HG02981 (cell line): ENCODE data around the gene UBE2I.
"Not testable (repeated sequence)": the region's sequence is repeated elsewhere in the genome, so short reads cannot be mapped to it uniquely, and the experiment has no call there.

ENCODE experiments used
- ATAC-seq: cut with Tn5 transposase; IDR thresholded peaks from one replicate; pipeline ENCODE4 v1.9.1; 2021; ENCODE audit warnings: mild to moderate bottlenecking, moderate library complexity; ENCODE audit not compliant: unreplicated experiment

Gene UBE2I

DNA sequence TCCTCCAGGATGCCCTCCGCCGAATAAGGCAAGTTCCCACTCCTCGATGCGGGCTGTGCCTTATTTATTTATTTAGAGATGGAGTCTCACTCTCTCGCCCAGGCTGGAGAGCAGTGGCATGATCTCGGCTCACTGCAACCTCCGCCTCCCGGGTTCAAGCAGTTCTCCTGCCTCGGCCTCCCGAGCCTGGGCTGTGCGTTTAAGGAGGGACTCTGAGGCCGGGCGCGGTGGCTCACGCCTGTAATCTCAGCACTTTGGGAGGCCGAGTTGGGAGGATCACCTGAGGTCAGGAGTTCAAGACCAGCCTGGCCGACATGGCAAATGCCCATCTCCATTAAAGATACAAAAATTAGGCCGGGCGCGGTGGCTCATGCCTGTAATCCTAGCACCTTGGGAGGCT is 18.7 kb downstream of the UBE2I start:
- not testable (repeated sequence) for ATAC-seq

GRCh38 chr16:1328961-1329360 is 19.5 kb downstream of the UBE2I start:
- not testable (repeated sequence) for ATAC-seq

GRCh38 chr16:1330260-1330914 is 21.0 kb downstream of the UBE2I start:
- ATAC-seq: no peak

- ATAC-seq: no peak
Measured at GRCh38 chr16:1330931-1331711, 21.7 kb downstream of the UBE2I start.

- ATAC-seq: peak; percentile 63
Measured at GRCh38 chr16:1331712-1332617, 22.5 kb downstream of the UBE2I start.

DNA sequence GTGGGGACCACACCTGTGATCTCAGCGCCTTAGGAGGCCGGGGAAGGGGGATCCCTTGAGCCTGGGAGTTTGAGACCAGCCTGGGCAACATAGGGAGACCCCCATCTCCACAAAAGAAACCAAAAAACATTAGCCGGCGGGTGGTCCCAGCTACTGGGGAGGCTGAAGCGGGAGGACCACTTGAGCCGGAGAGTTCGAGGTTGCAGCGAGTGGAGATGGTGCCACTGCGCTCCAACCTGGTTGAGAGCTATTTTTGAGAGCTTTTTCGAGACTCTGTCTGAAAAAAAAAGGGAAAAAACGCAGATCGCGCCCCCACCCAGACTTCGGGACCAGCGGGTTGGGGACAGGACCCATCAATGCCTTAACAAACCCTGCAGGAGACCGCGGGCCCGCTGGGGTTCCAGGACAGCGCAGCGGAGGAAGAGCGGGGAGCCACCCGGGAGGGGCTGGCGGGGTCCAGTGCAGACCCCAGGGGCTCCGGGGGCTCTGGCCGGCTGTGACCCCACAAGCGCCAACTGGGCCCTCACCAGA is 23.2 kb downstream of the UBE2I start:
- no peak for ATAC-seq

- no peak for ATAC-seq
Measured at GRCh38 chr16:1333149-1333812, 23.8 kb downstream of the UBE2I start, which contains the start of gene BAIAP3. Gene BAIAP3 (plus strand): TSS chr16:1333645. CDS start chr16:1338550, 4,905 bp downstream.

- ATAC-seq: no peak
Measured at GRCh38 chr16:1333854-1334700, 24.6 kb downstream of the UBE2I start.

GRCh38 chr16:1334739-1335138 is 25.3 kb downstream of the UBE2I start:
- ATAC-seq: no peak

DNA sequence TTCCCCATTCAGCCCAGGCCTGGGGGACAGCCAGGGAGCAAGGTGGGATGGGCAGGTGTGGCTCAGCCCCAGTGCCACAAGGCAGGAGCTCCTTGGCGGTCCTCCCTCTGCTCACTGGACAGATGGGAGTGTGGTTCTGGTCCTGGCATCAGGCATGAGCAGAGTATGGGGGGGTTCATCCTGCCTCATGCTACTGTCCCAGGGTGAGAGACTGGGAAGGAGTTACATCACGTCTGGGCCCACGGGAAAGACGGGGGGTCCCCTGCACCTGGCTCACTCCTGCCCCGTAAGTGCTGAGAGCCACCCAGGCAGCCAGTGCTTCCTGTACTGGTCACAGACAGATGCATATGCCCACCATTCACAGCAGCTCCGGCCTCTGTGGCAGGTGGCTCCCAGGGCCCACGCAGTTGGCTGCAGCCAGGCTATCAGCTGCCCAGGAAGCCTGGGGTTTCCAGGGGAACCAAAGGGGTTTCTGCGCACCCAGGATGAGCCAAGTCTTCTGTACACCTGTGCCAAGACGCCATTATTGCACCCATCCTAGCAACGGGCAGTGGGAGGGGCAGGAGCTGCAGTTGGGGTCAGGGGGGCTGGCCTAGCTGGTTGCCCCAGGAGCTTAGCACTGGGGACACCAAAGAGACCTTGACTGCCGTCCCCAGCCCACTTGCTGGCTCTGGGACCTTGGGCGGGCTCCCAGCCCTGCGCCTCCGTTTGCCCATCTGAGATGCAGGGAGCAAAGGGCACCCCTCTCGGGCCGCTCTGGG is 26.0 kb downstream of the UBE2I start:
- no peak for ATAC-seq

DNA sequence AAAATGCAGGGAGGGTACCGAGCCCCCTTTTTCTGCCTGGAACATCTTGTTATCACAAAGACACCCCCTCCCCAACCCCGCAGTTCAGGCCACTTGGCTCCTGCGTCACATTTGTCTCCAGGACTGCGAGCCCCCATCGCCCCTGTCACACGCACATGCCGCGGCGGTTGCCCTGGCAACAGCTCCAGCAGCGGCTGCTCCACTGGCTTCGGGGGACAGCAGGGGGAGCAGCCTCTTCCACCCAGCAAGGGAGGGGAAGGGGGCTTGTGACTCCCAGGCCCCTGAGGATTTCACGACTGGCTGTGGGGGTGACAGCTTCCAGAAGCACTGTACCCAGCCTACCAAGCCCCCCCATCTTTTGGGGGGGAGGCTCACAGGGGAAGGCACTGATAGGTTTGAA is 26.6 kb downstream of the UBE2I start:
- no peak for ATAC-seq

DNA sequence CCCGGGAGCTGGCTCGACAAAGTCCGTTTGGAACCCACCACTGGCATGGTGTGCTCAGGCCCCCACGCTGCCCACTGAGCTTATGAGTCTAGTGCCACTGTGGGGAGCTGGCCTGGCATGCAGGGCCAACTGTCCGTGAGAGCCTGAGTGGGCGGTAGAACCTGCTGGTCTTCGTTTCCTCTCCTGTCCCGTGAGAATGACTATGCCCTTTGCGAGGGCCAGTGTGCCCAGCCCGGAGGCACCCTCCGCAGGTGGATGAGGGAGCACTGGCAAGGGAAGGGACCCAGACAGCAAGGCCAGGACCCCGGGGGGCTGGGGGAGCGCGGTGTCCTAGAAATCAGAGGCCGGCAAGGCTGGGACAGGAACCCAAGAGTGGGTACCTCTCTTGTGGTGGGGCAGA is 27.2 kb downstream of the UBE2I start:
- no peak for ATAC-seq

GRCh38 chr16:1337486-1337885 is 28.1 kb downstream of the UBE2I start:
- ATAC-seq: no peak

DNA sequence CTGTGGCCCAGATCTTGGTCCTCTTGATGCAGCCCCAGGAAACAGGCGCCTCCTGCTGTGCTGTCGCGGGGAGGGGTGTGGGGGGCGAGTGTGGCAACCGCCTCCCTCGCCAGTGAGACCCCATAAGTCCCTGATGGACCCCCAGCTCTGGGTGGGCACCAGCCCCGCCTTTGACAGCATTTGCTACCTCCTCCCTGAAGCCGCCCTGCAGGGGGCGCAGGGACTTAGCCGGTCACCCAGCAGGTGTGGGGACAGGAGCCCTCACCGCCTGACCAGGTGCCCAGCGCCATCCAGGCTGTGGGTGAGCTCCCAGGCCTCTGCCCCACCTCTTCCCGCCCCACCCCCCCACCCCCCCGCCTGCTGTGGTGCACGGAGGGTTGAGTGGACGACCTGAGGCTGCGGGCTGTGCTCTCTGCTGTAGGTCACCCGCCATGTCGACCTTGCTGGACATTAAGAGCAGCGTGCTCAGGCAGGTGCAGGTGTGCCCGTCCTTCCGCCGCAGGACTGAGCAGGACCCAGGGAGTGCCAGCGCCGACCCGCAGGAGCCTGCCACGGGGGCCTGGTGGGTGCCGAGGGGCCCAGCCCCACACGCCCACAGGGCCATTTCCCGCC is 28.8 kb downstream of the UBE2I start:
- no peak for ATAC-seq

DNA sequence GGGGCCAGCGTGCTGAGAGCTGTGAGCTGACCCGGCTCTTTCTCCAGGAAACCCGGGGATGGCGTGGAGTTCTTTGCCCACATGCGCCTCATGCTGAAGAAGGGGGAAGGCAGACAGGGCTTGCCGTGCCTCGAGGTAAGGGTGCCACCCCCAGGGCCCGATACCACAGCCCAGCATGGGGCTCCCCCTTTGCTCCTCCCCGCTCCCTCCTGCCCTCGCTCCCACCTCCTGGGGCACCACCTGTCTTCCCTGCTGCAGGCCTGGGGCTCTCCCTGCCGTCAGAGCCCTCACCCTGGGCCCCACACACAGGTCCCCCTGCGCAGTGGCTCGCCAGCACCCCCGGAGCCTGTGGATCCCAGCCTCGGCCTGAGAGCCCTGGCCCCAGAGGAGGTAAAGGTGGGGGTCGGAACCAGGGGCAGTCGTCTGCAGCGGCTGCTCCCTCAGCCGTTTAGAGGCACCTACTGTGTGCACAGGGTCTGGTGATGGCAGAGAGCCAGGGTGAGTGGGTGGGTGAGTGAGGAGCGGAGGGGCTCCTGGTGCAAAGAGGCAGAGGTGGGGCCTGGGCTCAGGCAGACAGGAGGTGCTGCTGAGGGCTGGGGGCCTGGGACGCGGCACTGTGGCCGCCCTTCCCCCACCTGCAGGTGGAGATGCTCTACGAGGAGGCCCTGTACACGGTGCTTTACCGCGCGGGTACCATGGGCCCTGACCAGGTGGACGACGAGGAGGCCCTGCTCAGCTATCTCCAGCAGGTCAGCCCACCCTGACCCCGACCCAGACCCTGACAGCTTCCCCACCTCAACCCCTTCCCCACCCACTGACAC is 29.6 kb downstream of the UBE2I start:
- ATAC-seq: no peak

GRCh38 chr16:1340730-1341494 is 31.5 kb downstream of the UBE2I start:
- ATAC-seq: no peak
